Gastroesophageal sphincter (tissue), 3 donors: Measurements from ENCODE around the gene AP4S1.

Experiments used
- CTCF ChIP-seq, 4 experiments: fragments of 200-600 bp in 2 of 4; fragments of 450-650 bp in 2 of 4; sonication (generic) in 1 of 4; IDR thresholded peaks; one replicate each; pipeline ENCODE4 v1.5.1; 2017 to 2019; ENCODE audit warnings: antibody characterized with exemption in 4 of 4, mild to moderate bottlenecking in 2 of 4, moderate library complexity in 2 of 4
- EP300 ChIP-seq: sonication (generic); formaldehyde crosslinking; IDR thresholded peaks from one replicate; pipeline ENCODE4 v1.6.1; 2017; ENCODE audit warnings: antibody characterized with exemption, mild to moderate bottlenecking
- POLR2AphosphoS5 ChIP-seq: sonication (generic); formaldehyde crosslinking; IDR thresholded peaks from one replicate; pipeline ENCODE4 v1.6.1; 2017; ENCODE audit warnings: antibody characterized with exemption

GRCh38 chr14:31021576-31021949 is 3.9 kb upstream of the AP4S1 start:
- TF ChIP-seq CTCF (IDR thresholded peaks at IDR 0.05) (no peak), EP300 (no peak), POLR2AphosphoS5 (peak; percentile 15)
